Muscle of arm (tissue), 12 donors: Measurements from ENCODE around the gene ASCL3. TPM values are rescaled to one million over a fixed set of nuclear protein-coding genes. Genes with fewer than 3 reads are reported as not detected.
"Not testable (repeated sequence)": the region's sequence is repeated elsewhere in the genome, so short reads cannot be mapped to it uniquely, and the experiment has no call there.

Source experiments
- DNase-seq: peaks from one replicate; pipeline ENCODE4 v3.0.0-alpha.2; 2013
- polyA plus RNA-seq, 12 donors: library from polyadenylated mRNA; unstranded; fragments of 120-200 nt; gene quantifications; one replicate each; pipeline ENCODE4 v1.2.1, GENCODE V29; 2013; ENCODE audit not compliant: insufficient read length in 12 of 12

ASCL3 gene
- polyA plus RNA-seq, 12 donors: 0.90 TPM; not detected in 11

GRCh38 chr11:8911029-8911823 lies 31.6 kb downstream of the ASCL3 start, which contains the start of gene AKIP1:
TSS of gene AKIP1 (plus strand) at chr11:8911189. CDS start at chr11:8911450, 261 bp downstream.
- DNase-seq: peak; percentile 98

GRCh38 chr11:8910649-8911026 lies 32.2 kb downstream of the ASCL3 start:
- DNase-seq: no peak

- no peak for DNase-seq
Measured at GRCh38 chr11:8908099-8908498, 34.7 kb downstream of the ASCL3 start.

- no peak for DNase-seq
Measured at GRCh38 chr11:8907116-8907515, 35.7 kb downstream of the ASCL3 start.

- DNase-seq: no peak
Measured at GRCh38 chr11:8905528-8906165, 37.2 kb downstream of the ASCL3 start.

- DNase-seq: no peak
Measured at GRCh38 chr11:8899119-8899753, 43.6 kb downstream of the ASCL3 start.

- DNase-seq: not testable (repeated sequence)
Measured at GRCh38 chr11:8891185-8891584, 51.6 kb downstream of the ASCL3 start.

Other genes starting within 250 kb of the ASCL3 start
- 10 to 100 TPM in 11 of 12 donors, not detected in 1; 18.4 to 26.5 (median 22.8) TPM for gene AKIP1, start 31.8 kb downstream of the ASCL3 start, polyA plus RNA-seq
- gene C11orf16, start 10.1 kb downstream of the ASCL3 start, polyA plus RNA-seq: under 1 TPM in 1 of 12 donors, not detected in 11; 0.22 TPM
- gene TMEM9B, start 21.4 kb upstream of the ASCL3 start, polyA plus RNA-seq: 10 to 100 TPM in 11 of 12 donors, not detected in 1; 31.7 to 54.2 (median 41.3) TPM
- gene NRIP3, start 61.0 kb upstream of the ASCL3 start, polyA plus RNA-seq: 1 to 10 TPM in 5 of 12 donors, under 1 TPM in 5, not detected in 2; 0.76 to 1.4 (median 0.99) TPM
- gene SCUBE2, start 148.6 kb upstream of the ASCL3 start, polyA plus RNA-seq: 10 to 100 TPM in 11 of 12 donors, not detected in 1; 24.0 to 46.9 (median 32.6) TPM